IMR-90 (cell line): ENCODE measurements around the gene COL23A1. TPM values are rescaled to one million over a fixed set of nuclear protein-coding genes. Genes with fewer than 3 reads are reported as not detected.

Source experiments
- ATAC-seq: fragments of 200-7000 bp; cut with Tn5 transposase; 2 replicates; pipeline ENCODE4 v1.9.1; 2020; ENCODE audit warnings: low read depth, mild to moderate bottlenecking, moderate library complexity
- BruUV-seq: library from RNA; stranded (reverse); fragments of 400-500 nt; replicated peaks from 2 replicates; lab custom pipeline; 2021; lab: Mats Ljungman, UMichigan
- CTCF ChIA-PET: fragments of 300-600 bp; formaldehyde crosslinking; extraction: SDS; loops from one replicate; lab custom pipeline; 2021; ENCODE audit warnings: antibody characterized with exemption; lab: Yijun Ruan, JAX
- POLR2A ChIA-PET: fragments of 300-600 bp; sonication (Branson Sonifier 250); formaldehyde crosslinking; loops from one replicate; lab custom pipeline; 2022; ENCODE audit warnings: antibody characterized with exemption; ENCODE audit not compliant: unreplicated experiment; lab: Charles Lee
- DNase-seq: peaks from one replicate; pipeline ENCODE4 v3.0.0; 2013
- H2AFZ ChIP-seq: replicated peaks from 2 replicates; pipeline ENCODE3; 2013; ENCODE audit warnings: low read length, mild to moderate bottlenecking; ENCODE audit not compliant: poor library complexity
- H2AK5ac ChIP-seq: 2 replicates; pipeline ENCODE4 v1.6.1; 2013; ENCODE audit warnings: low read depth, low read length, inconsistent platforms
- H2AK9ac ChIP-seq: replicated peaks from 2 replicates; pipeline ENCODE3; 2013; ENCODE audit warnings: mild to moderate bottlenecking, low read depth, low read length, moderate library complexity; ENCODE audit not compliant: poor library complexity
- H2BK120ac ChIP-seq: 2 replicates; pipeline ENCODE4 v1.6.1; 2013; ENCODE audit warnings: low read depth, low read length, inconsistent platforms
- H2BK15ac ChIP-seq: 3 replicates; pipeline ENCODE4 v1.6.1; 2013; ENCODE audit warnings: low read depth, low read length, inconsistent platforms
- H2BK20ac ChIP-seq: 2 replicates; pipeline ENCODE4 v1.6.1; 2013; ENCODE audit warnings: low read depth, mild to moderate bottlenecking, inconsistent platforms, low read length, moderate library complexity
- H2BK5ac ChIP-seq: 2 replicates; pipeline ENCODE4 v1.6.1; 2013; ENCODE audit warnings: mild to moderate bottlenecking, low read depth, low read length, inconsistent platforms; ENCODE audit not compliant: poor library complexity, severe bottlenecking
- H3K14ac ChIP-seq: replicated peaks from 2 replicates; pipeline ENCODE4 v1.6.1; 2013; ENCODE audit warnings: low read depth, low read length, inconsistent platforms
- H3K18ac ChIP-seq: 2 replicates; pipeline ENCODE4 v1.6.1; 2013; ENCODE audit warnings: low read depth, low read length, control low read depth
- H3K23ac ChIP-seq: 2 replicates; pipeline ENCODE4 v1.6.1; 2013; ENCODE audit warnings: low read depth, low read length, inconsistent platforms
- H3K27ac ChIP-seq: 2 replicates; pipeline ENCODE4 v1.5.1; 2013; ENCODE audit warnings: mild to moderate bottlenecking, control low read depth, low read length; ENCODE audit not compliant: insufficient read depth
- H3K27me3 ChIP-seq: 2 replicates; pipeline ENCODE4 v1.6.1; 2013; ENCODE audit warnings: low read length; ENCODE audit not compliant: control insufficient read depth, insufficient read depth
- H3K36me3 ChIP-seq: 2 replicates; pipeline ENCODE4 v1.6.1; 2013; ENCODE audit warnings: low read length, mixed read lengths; ENCODE audit not compliant: control insufficient read depth, insufficient read depth
- H3K4ac ChIP-seq: 2 replicates; pipeline ENCODE4 v1.6.1; 2013; ENCODE audit warnings: low read depth, low read length, inconsistent platforms
- H3K4me1 ChIP-seq: 2 replicates; pipeline ENCODE4 v1.6.1; 2013; ENCODE audit warnings: low read length, mixed read lengths; ENCODE audit not compliant: control insufficient read depth, insufficient read depth
- H3K4me2 ChIP-seq: 2 replicates; pipeline ENCODE4 v1.6.1; 2013; ENCODE audit warnings: low read depth, mild to moderate bottlenecking, control low read depth, low read length, moderate library complexity
- H3K4me3 ChIP-seq: 2 replicates; pipeline ENCODE4 v1.5.1; 2013; ENCODE audit warnings: low read depth, mild to moderate bottlenecking, control low read depth, low read length, moderate library complexity; ENCODE audit not compliant: insufficient read depth
- H3K56ac ChIP-seq: 2 replicates; pipeline ENCODE4 v1.6.1; 2013; ENCODE audit warnings: low read length, inconsistent platforms; ENCODE audit not compliant: insufficient read depth; ENCODE audit errors: extremely low read depth
- H3K79me1 ChIP-seq, 2 experiments: 2 replicates each; pipeline ENCODE4 v1.6.1; 2013; ENCODE audit warnings: low read length in 2 of 2, inconsistent platforms in 1 of 2, low read depth in 1 of 2
- H3K9ac ChIP-seq: 2 replicates; pipeline ENCODE4 v1.6.1; 2013; ENCODE audit warnings: low read depth, low read length, control low read depth
- H3K9me1 ChIP-seq: 2 replicates; pipeline ENCODE4 v1.6.1; 2013; ENCODE audit warnings: low read length, inconsistent platforms; ENCODE audit not compliant: insufficient read depth
- H3K9me3 ChIP-seq: 2 replicates; pipeline ENCODE4 v1.6.1; 2013; ENCODE audit warnings: low read length; ENCODE audit not compliant: control insufficient read depth, insufficient read depth
- H4K20me1 ChIP-seq: 2 replicates; pipeline ENCODE4 v1.6.1; 2013; ENCODE audit warnings: low read length, inconsistent platforms; ENCODE audit not compliant: insufficient read depth
- H4K5ac ChIP-seq: 2 replicates; pipeline ENCODE4 v1.6.1; 2013; ENCODE audit warnings: mild to moderate bottlenecking, low read depth, low read length, control low read depth
- H4K8ac ChIP-seq, 2 experiments: 2 replicates each; pipeline ENCODE4 v1.6.1; 2013; ENCODE audit warnings: low read depth in 2 of 2, low read length in 2 of 2, control low read depth in 1 of 2, inconsistent platforms in 1 of 2
- H4K91ac ChIP-seq: 2 replicates; pipeline ENCODE4 v1.6.1; 2013; ENCODE audit warnings: low read depth, low read length, inconsistent platforms; ENCODE audit not compliant: insufficient read depth
- BHLHE40 ChIP-seq: fragments of 150-350 bp; IDR thresholded peaks from 2 replicates; pipeline ENCODE4 v1.6.1; 2016; ENCODE audit warnings: mild to moderate bottlenecking, low read depth, low read length
- CTCF ChIP-seq: conservative IDR thresholded peaks from 2 replicates; pipeline ENCODE4 v1.5.1; 2012; ENCODE audit warnings: mild to moderate bottlenecking, low read depth, low read length, improper control_type of control experiment
- FOS ChIP-seq: fragments of 150-350 bp; IDR thresholded peaks from 2 replicates; pipeline ENCODE4 v1.6.1; 2016; ENCODE audit warnings: low read depth, low read length
- MAFK ChIP-seq: IDR thresholded peaks from 2 replicates; pipeline ENCODE4 v1.6.1; 2012; ENCODE audit warnings: low read depth, low read length, improper control_type of control experiment
- MXI1 ChIP-seq: IDR thresholded peaks from 2 replicates; pipeline ENCODE4 v1.6.1; 2012; ENCODE audit warnings: low read depth, mild to moderate bottlenecking, low read length, moderate library complexity, borderline replicate concordance
- POLR2A ChIP-seq: IDR thresholded peaks from 2 replicates; pipeline ENCODE4 v1.6.1; 2012; ENCODE audit warnings: mild to moderate bottlenecking, low read depth, low read length
- RAD21 ChIP-seq: IDR thresholded peaks from 2 replicates; pipeline ENCODE4 v1.6.1; 2012; ENCODE audit warnings: low read length, improper control_type of control experiment
- RCOR1 ChIP-seq: IDR thresholded peaks from 2 replicates; pipeline ENCODE4 v1.6.1; 2012; ENCODE audit warnings: mild to moderate bottlenecking, low read length, improper control_type of control experiment; ENCODE audit not compliant: insufficient replicate concordance
- SMC3 ChIP-seq: fragments of 150-350 bp; IDR thresholded peaks from 2 replicates; pipeline ENCODE4 v1.6.1; 2016; ENCODE audit warnings: low read depth, mild to moderate bottlenecking, antibody characterized with exemption, low read length, moderate library complexity
- WGBS, 2 experiments: methylation state at CpG; one replicate each; pipeline versions ENCODE4 v1.1.5 to v1.1.7; 2013; ENCODE audit warnings: missing lambda C conversion rate in 2 of 2; ENCODE audit not compliant: insufficient read length in 1 of 2; ENCODE audit errors: extremely low coverage in 2 of 2; 5-methylcytosine and 5-hydroxymethylcytosine counted together
- dilution Hi-C: fragments of 300-500 bp; cut with HindIII; formaldehyde crosslinking; loops from one replicate; pipeline ENCODE4 v1.14.3; 2018; ENCODE audit warnings: low sequenced_read_pairs; ENCODE audit not compliant: unreplicated experiment
- in situ Hi-C: fragments of 300-500 bp; cut with MboI; formaldehyde crosslinking; loops from 3 replicates; pipeline ENCODE4 v1.14.3; 2019; ENCODE audit warnings: low sequenced_read_pairs, inconsistent platforms, mixed read lengths
- intact Hi-C: fragments of 100-400 bp; cut with micrococcal nuclease; formaldehyde crosslinking; loops from 2 replicates; pipeline ENCODE4 v1.10.0; 2022
- polyA plus RNA-seq, 3 experiments: library from polyadenylated mRNA; depleted of rRNA; stranded (reverse); fragments of >200 nt; gene quantifications; 2 replicates each; pipeline ENCODE4 v1.2.3, GENCODE V29; 2012; ENCODE audit warnings: low replicate concordance in 1 of 3
- total RNA-seq: library from RNA; depleted of rRNA; stranded (reverse); fragments of >200 nt; gene quantifications from 2 replicates; pipeline ENCODE4 v1.2.3, GENCODE V29; 2012

The COL23A1 gene
- total and polyA plus RNA-seq, 2 of the 4 experiments (the other 2 are of a cell fraction), result not detected

GRCh38 chr5:178385496-178385890, 204.7 kb downstream of the COL23A1 start:
- ChIA-PET POLR2A (no interaction called here), CTCF (no interaction called here)
- no peak overlapping the region for H2AK9ac ChIP-seq
- no peak overlapping the region for H3K56ac ChIP-seq
- peaks cover 19% of the 10 kb centered on the region for H3K9me3 ChIP-seq
- in situ Hi-C loops, result no loop called here
- no peaks in the 10 kb centered on the region for H3K4me1 ChIP-seq
- no peak overlapping the region for H4K5ac ChIP-seq
- no peak overlapping the region for H3K9ac ChIP-seq
- H3K14ac ChIP-seq, result no peak overlapping the region
- H3K79me1 ChIP-seq, result no peaks in the 10 kb centered on the region
- H2AFZ ChIP-seq, result no peak overlapping the region
- no peak overlapping the region for H3K18ac ChIP-seq
- no peaks in the 10 kb centered on the region for H3K9me1 ChIP-seq
- no peak overlapping the region for H2BK20ac ChIP-seq
- no peaks in the 10 kb centered on the region for H3K36me3 ChIP-seq
- no peak overlapping the region for H3K4me2 ChIP-seq
- intact Hi-C loops, result no loop called here
- DNase-seq, result peak; percentile 36
- 34% methylated on average over 7 of the region's 13 CpGs; no CpG with 5 or more reads in 1 of the 2 experiments for WGBS, 2 experiments
- no peak overlapping the region for H3K4me3 ChIP-seq
- H4K20me1 ChIP-seq, result no peaks in the 10 kb centered on the region
- no peak overlapping the region for H4K91ac ChIP-seq
- TF ChIP-seq SMC3, result no peak
- no peak for TF ChIP-seq POLR2A
- TF ChIP-seq FOS, result no peak
- no peak for TF ChIP-seq MXI1
- no peak for TF ChIP-seq RAD21
- no peak for TF ChIP-seq MAFK
- no peak for TF ChIP-seq CTCF
- no peak for TF ChIP-seq BHLHE40
- TF ChIP-seq RCOR1, result no peak
- H2BK15ac ChIP-seq, result no peak overlapping the region
- no peak overlapping the region for H2BK120ac ChIP-seq
- H3K23ac ChIP-seq, result no peak overlapping the region
- H3K27ac ChIP-seq, result no peak overlapping the region
- dilution Hi-C loops, result no loop called here
- H4K8ac ChIP-seq, result no peak overlapping the region
- no peak overlapping the region for H2AK5ac ChIP-seq
- H3K27me3 ChIP-seq, result no peaks in the 10 kb centered on the region
- no peak for ATAC-seq
- BruUV-seq, result no TSS peak
- no peak overlapping the region for H2BK5ac ChIP-seq
- H3K4ac ChIP-seq, result no peak overlapping the region
